OCI-LY1 (cell line): ENCODE data around the gene LAMP1.

Experiments
- CTCF ChIP-seq: fragments of 200-600 bp; sonication (generic), shearing (Covaris generic); IDR thresholded peaks from 2 replicates; pipeline ENCODE4 v1.5.1; 2017; ENCODE audit warnings: mild to moderate bottlenecking, antibody characterized with exemption, low read length, moderate library complexity, mixed read lengths
- EZH2 ChIP-seq: fragments of 200-600 bp; sonication (generic), shearing (Covaris generic); IDR thresholded peaks from 2 replicates; pipeline ENCODE4 v1.8.0; 2017; ENCODE audit warnings: borderline replicate concordance, mixed run types, mild to moderate bottlenecking, antibody characterized with exemption, low read length, moderate library complexity, mixed read lengths

- TF ChIP-seq CTCF (no peak), EZH2 (no peak)
Measured at GRCh38 chr13:113317031-113317430, 20.0 kb downstream of the LAMP1 start.
